GM21390 (cell line): ENCODE data around the gene GATA6.
"Not testable (repeated sequence)": the region's sequence is repeated elsewhere in the genome, so short reads cannot be mapped to it uniquely, and the experiment has no call there.

Experiments used
- ATAC-seq: cut with Tn5 transposase; IDR thresholded peaks from one replicate; pipeline ENCODE4 v1.9.1; 2021; ENCODE audit not compliant: unreplicated experiment

Gene GATA6

GRCh38 chr18:22203536-22204213, 34.3 kb downstream of the GATA6 start:
- ATAC-seq: no peak

GRCh38 chr18:22204214-22204536, 34.8 kb downstream of the GATA6 start:
- ATAC-seq: no peak

GRCh38 chr18:22204996-22205395, 35.6 kb downstream of the GATA6 start:
- ATAC-seq: no peak

- no peak for ATAC-seq
Measured at GRCh38 chr18:22207021-22207758, 37.8 kb downstream of the GATA6 start.

GRCh38 chr18:22210311-22210754, 40.9 kb downstream of the GATA6 start:
- no peak for ATAC-seq

GRCh38 chr18:22211657-22212056, 42.3 kb downstream of the GATA6 start:
- ATAC-seq: no peak

GRCh38 chr18:22213333-22213973, 44.1 kb downstream of the GATA6 start:
- ATAC-seq: no peak

- ATAC-seq: no peak
Measured at GRCh38 chr18:22214731-22215528, 45.5 kb downstream of the GATA6 start.

GRCh38 chr18:22218835-22219234, 49.4 kb downstream of the GATA6 start:
- no peak for ATAC-seq

- no peak for ATAC-seq
Measured at GRCh38 chr18:22219568-22220355, 50.4 kb downstream of the GATA6 start.

GRCh38 chr18:22220585-22220984, 51.2 kb downstream of the GATA6 start:
- ATAC-seq: not testable (repeated sequence)

- ATAC-seq: no peak
Measured at GRCh38 chr18:22221350-22221749, 52.0 kb downstream of the GATA6 start.

- no peak for ATAC-seq
Measured at GRCh38 chr18:22223254-22223964, 54.0 kb downstream of the GATA6 start.

GRCh38 chr18:22223965-22224322, 54.6 kb downstream of the GATA6 start:
- ATAC-seq: no peak

GRCh38 chr18:22224339-22224738, 55.0 kb downstream of the GATA6 start:
- ATAC-seq: no peak

- no peak for ATAC-seq
Measured at GRCh38 chr18:22226801-22227200, 57.4 kb downstream of the GATA6 start.

- ATAC-seq: no peak
Measured at GRCh38 chr18:22228976-22229375, 59.6 kb downstream of the GATA6 start.

GRCh38 chr18:22229456-22230124, 60.2 kb downstream of the GATA6 start:
- ATAC-seq: no peak

GRCh38 chr18:22230471-22230945, 61.1 kb downstream of the GATA6 start:
- no peak for ATAC-seq
